Lower leg skin (tissue), 4 donors: ENCODE measurements around the gene ASS1. TPM values are rescaled to one million over a fixed set of nuclear protein-coding genes. Genes with fewer than 3 reads are reported as not detected.

Source experiments
- DNase-seq, 2 donors: peaks; one replicate each; pipeline ENCODE4 v3.0.0-alpha.2; 2019; ENCODE audit warnings: low spot score in 2 of 2
- H3K4me3 ChIP-seq: fragments of 200-600 bp; sonication (generic); 2 replicates; pipeline ENCODE4 v1.5.1; 2017; ENCODE audit warnings: mild to moderate bottlenecking, low read depth; ENCODE audit not compliant: poor library complexity, severe bottlenecking
- POLR2A ChIP-seq, 2 donors: fragments of 450-650 bp; IDR thresholded peaks; one replicate each; pipeline ENCODE4 v1.6.1; 2016 to 2017; ENCODE audit warnings: antibody characterized with exemption in 2 of 2, mild to moderate bottlenecking in 1 of 2, moderate library complexity in 1 of 2
- WGBS, 2 donors: methylation state at CpG; one replicate each; pipeline ENCODE4 v1.1.5; 2018; 5-methylcytosine and 5-hydroxymethylcytosine counted together
- intact Hi-C: fragments of 100-400 bp; cut with DNase I; formaldehyde crosslinking; loops from one replicate; pipeline ENCODE4 v1.15.0; 2023; ENCODE audit warnings: low total_unique reads
- total RNA-seq, 4 donors: library from RNA; depleted of rRNA; stranded (reverse); fragments of >200 nt; gene quantifications; one replicate each; pipeline ENCODE4 v1.1.0, GENCODE V29; 2016
- TF ChIP-seq, protein P1 (sequence below), 3 donors: fragments of 450-650 bp; IDR thresholded peaks; one replicate each; pipeline ENCODE4 v1.5.1; 2016; ENCODE audit warnings: antibody characterized with exemption in 3 of 3, mild to moderate bottlenecking in 3 of 3, moderate library complexity in 2 of 3

Gene ASS1
- total RNA-seq, 4 donors from 2014 or later, result 98.7 to 104 (median 103) TPM

DNA sequence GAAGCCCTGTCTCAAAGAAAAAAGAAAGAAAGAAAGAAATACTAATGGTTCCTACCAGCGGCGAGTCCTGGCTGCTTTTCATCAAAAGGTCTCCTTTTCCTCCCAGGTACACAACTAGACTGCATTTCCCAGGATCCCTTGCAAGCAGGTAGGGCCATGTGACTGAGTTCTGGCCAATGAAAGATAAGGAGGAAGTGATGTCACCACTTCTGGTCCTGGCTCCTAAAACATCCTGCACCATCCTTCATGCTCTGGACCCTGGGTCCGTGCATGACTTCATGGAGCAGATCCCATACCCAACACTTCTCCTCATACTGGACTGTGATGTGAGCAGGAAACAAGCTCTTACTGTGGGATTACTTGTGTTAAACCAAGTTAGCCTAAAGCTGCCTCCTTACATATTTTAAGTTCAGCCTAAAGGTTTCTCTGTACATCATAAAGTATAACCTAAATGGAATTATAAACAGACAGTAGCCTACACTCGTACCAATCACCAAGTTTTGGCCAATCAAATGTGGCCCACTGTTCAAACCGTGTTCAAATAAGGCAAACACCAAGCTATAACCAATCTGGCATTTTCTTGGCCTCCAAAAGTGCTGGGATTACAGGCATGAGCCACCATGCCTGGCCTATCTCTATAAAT, 104.5 kb downstream of the ASS1 start:
- DNase-seq, result no peak
- WGBS, 2 donors, result 91 to 94% methylated on average over 5 of the region's 5 CpGs
- H3K4me3 ChIP-seq, result no peak overlapping the region
- intact Hi-C loops, result no loop called here
- TF ChIP-seq POLR2A (IDR thresholded peaks at IDR 0.05), result no peak
- TF ChIP-seq, protein P1, sequence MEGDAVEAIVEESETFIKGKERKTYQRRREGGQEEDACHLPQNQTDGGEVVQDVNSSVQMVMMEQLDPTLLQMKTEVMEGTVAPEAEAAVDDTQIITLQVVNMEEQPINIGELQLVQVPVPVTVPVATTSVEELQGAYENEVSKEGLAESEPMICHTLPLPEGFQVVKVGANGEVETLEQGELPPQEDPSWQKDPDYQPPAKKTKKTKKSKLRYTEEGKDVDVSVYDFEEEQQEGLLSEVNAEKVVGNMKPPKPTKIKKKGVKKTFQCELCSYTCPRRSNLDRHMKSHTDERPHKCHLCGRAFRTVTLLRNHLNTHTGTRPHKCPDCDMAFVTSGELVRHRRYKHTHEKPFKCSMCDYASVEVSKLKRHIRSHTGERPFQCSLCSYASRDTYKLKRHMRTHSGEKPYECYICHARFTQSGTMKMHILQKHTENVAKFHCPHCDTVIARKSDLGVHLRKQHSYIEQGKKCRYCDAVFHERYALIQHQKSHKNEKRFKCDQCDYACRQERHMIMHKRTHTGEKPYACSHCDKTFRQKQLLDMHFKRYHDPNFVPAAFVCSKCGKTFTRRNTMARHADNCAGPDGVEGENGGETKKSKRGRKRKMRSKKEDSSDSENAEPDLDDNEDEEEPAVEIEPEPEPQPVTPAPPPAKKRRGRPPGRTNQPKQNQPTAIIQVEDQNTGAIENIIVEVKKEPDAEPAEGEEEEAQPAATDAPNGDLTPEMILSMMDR (IDR thresholded peaks at IDR 0.05), result no peak

Other genes with a start within 250 kb of the ASS1 start
- 1 to 10 TPM; 1.9 to 4.3 (median 3.0) TPM for gene HMCN2, start 179.2 kb upstream of the ASS1 start, total RNA-seq
- gene FUBP3, start 134.6 kb downstream of the ASS1 start, total RNA-seq, result 10 to 100 TPM; 27.5 to 40.7 (median 31.7) TPM
- under 1 TPM in 1 of 4 donors, not detected in 3; 0.21 TPM for gene PRDM12, start 219.6 kb downstream of the ASS1 start, total RNA-seq
- 10 to 100 TPM; 14.8 to 19.7 (median 17.9) TPM for gene EXOSC2, start 248.8 kb downstream of the ASS1 start, total RNA-seq